ENCODE data around the gene ZHX3.

- TF ChIP-seq HNF4A (conservative IDR thresholded peaks at IDR 0.05) (no peak), REST (IDR thresholded peaks at IDR 0.05) (no peak)
- TF ChIP-seq, protein P1, sequence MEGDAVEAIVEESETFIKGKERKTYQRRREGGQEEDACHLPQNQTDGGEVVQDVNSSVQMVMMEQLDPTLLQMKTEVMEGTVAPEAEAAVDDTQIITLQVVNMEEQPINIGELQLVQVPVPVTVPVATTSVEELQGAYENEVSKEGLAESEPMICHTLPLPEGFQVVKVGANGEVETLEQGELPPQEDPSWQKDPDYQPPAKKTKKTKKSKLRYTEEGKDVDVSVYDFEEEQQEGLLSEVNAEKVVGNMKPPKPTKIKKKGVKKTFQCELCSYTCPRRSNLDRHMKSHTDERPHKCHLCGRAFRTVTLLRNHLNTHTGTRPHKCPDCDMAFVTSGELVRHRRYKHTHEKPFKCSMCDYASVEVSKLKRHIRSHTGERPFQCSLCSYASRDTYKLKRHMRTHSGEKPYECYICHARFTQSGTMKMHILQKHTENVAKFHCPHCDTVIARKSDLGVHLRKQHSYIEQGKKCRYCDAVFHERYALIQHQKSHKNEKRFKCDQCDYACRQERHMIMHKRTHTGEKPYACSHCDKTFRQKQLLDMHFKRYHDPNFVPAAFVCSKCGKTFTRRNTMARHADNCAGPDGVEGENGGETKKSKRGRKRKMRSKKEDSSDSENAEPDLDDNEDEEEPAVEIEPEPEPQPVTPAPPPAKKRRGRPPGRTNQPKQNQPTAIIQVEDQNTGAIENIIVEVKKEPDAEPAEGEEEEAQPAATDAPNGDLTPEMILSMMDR (IDR thresholded peaks at IDR 0.05; ENCODE audit: low read depth, low read length, missing input control) = no peak
Measured at GRCh38 chr20:41131594-41132387, 185.7 kb downstream of the ZHX3 start.

Data from liver (tissue), 3 donors.